Mucosa of descending colon (tissue), 3 donors: ENCODE results near the gene CDC45. TPM values are rescaled to one million over a fixed set of nuclear protein-coding genes. Genes with fewer than 3 reads are reported as not detected.

Experiments used
- ATAC-seq: fragments of 200-7000 bp; cut with Tn5 transposase; one replicate; pipeline ENCODE4 v1.9.1; 2020; ENCODE audit warnings: mild to moderate bottlenecking, moderate library complexity
- DNase-seq, 3 donors: peaks; one replicate each; pipeline ENCODE4 v3.0.0-alpha.2; 2020
- H3K36me3 ChIP-seq: fragments of 200-600 bp; one replicate; pipeline ENCODE4 v1.8.0; 2021; ENCODE audit warnings: low read depth, mild to moderate bottlenecking
- H3K4me1 ChIP-seq: fragments of 200-600 bp; one replicate; pipeline ENCODE4 v1.8.0; 2021; ENCODE audit warnings: low read depth, mild to moderate bottlenecking
- H3K4me3 ChIP-seq: fragments of 200-600 bp; one replicate; pipeline ENCODE4 v1.8.0; 2021; ENCODE audit warnings: mild to moderate bottlenecking
- H3K9me3 ChIP-seq: fragments of 200-600 bp; one replicate; pipeline ENCODE4 v1.8.0; 2021; ENCODE audit warnings: mild to moderate bottlenecking
- intact Hi-C, 2 donors: fragments of 100-400 bp; cut with DNase I in 1 of 2; cut with micrococcal nuclease in 1 of 2; formaldehyde crosslinking; loops; one replicate each; pipeline versions ENCODE4 v1.11.0 to v1.11.1; 2022; cut with DNase I, micrococcal nuclease
- total RNA-seq, 3 donors: library from RNA; stranded (reverse); fragmentation: NEBNext Ultra II Directional in 2 of 3; extraction: Animal tissue kit (Norgen Biotek cat#: 25700) in 2 of 3; gene quantifications; one replicate each; pipeline versions ENCODE4 v1.2.1 to v1.2.4, GENCODE V29; 2021 to 2023
- TF ChIP-seq, protein P1 (sequence below): fragments of 200-600 bp; IDR thresholded peaks from one replicate; pipeline ENCODE4 v1.8.0; 2022; ENCODE audit warnings: antibody characterized with exemption, mild to moderate bottlenecking
- donor health status: DM: no; HTN: no; CAD: no; lungs with moderate emphysema.
- donor health status: DM: no; HTN: no; CAD: no.
- donor health status: DM: no; HTN: yes; CAD: no.

The CDC45 gene
- total RNA-seq, 3 donors from 2014 or later, result 2.2 to 13.9 (median 2.8) TPM

DNA sequence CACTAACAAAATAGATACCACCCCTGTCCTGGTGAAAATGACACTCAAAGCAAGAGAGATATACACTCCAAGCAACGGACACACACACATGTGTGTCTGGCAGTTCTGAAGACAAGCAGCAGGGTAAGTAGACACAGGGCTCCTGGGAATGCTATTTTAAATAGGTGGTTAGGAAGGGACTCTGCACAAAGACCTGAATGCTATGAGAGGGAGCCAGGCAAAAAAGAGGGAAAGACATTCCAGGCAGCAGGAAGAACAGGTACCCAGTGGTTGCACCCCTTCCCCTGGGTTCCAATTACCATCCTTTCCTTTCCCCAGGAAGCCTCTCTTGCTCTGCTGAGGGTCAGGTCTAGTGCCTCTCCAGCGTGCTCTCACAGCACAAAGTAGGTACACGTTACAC lies 3.7 kb upstream of the CDC45 start:
- H3K4me3 ChIP-seq, result no peak overlapping the region
- H3K9me3 ChIP-seq, result no peaks in the 10 kb centered on the region
- no peak for ATAC-seq
- peaks cover 13% of the 10 kb centered on the region for H3K4me1 ChIP-seq
- no peak for DNase-seq
- H3K36me3 ChIP-seq, result peaks cover 12% of the 10 kb centered on the region
- TF ChIP-seq, protein P1, sequence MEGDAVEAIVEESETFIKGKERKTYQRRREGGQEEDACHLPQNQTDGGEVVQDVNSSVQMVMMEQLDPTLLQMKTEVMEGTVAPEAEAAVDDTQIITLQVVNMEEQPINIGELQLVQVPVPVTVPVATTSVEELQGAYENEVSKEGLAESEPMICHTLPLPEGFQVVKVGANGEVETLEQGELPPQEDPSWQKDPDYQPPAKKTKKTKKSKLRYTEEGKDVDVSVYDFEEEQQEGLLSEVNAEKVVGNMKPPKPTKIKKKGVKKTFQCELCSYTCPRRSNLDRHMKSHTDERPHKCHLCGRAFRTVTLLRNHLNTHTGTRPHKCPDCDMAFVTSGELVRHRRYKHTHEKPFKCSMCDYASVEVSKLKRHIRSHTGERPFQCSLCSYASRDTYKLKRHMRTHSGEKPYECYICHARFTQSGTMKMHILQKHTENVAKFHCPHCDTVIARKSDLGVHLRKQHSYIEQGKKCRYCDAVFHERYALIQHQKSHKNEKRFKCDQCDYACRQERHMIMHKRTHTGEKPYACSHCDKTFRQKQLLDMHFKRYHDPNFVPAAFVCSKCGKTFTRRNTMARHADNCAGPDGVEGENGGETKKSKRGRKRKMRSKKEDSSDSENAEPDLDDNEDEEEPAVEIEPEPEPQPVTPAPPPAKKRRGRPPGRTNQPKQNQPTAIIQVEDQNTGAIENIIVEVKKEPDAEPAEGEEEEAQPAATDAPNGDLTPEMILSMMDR, result no peak
- intact Hi-C loops, result no loop called here

DNA sequence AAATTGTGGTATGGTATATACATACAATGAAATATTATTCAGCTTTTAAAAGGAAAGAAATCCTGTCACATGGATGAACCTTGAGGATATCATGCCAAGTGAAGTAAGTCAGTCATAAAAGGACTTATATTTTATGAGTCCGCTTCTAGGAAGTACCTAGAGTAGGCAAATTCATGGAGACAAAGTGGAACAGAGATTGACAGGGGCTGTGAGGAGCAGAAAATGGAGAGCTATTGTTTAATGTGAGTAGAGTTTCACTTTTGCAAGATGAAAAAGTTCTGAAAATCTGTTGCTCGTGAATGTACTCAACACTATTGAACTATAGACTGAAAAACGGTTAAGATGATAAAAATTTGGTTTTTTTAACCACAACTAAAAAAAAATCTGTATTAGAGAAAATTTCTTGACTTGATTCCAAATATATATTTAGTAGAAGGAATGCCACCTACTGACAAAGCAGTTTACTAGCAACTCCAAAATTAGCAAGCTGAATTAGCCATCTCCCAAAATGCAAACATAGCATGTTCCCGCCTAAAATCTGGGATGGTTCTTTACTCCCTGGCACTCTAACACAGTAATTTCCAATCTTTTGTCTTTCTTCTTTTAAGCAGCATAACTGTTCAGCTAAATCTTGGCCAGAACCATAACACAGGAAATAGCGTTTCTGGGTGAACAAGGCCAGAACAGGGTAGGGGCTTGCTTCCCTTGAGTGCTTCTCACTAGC lies 2.2 kb upstream of the CDC45 start:
- intact Hi-C loops, result no loop called here
- Histone ChIP-seq H3K36me3 (peaks cover under 1% of the 10 kb centered on the region), H3K9me3 (no peaks in the 10 kb centered on the region), H3K4me3 (no peak overlapping the region), H3K4me1 (peaks cover 13% of the 10 kb centered on the region)
- TF ChIP-seq, protein P1, result no peak
- ATAC-seq (no peak), DNase-seq (no peak)

DNA sequence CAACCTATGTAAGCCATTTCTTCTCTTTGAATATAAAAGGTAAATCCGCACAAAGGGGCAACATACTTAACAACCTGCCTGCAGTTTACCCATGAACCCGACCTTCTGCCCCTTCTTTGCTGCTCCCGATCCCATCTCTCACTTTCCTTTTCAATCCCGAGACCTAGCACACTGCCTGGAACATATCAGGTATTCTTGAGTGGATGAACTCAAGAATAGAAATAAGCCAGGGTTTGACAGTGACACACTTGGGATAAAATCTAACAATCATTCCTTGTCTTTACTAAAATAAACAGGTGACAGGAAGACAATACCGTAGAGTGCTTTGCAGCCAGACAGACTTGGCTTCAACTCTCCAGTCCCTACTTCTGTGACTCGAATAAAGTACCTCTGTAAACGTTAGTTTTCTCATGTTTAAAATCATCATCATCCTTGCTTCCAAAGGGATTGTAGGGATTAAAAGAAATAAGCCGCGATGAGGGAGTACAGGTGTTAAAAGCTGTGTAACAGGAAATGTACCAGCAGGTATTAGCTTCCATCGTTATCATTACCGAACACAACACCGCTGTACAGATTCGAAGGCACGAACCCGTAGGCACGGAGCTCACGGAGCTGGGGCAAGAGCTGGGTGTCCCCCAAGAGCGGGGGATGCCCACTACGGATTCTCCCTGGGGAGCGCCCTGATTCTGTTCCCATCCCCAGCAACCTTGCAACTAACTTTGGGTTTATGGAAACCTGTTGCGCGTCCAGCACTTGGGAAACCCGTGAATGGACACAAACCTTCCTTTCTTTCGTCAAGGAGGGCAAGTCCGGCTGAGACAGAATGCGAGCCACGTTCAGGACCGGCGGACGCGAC lies 1.4 kb upstream of the CDC45 start:
- peaks cover 13% of the 10 kb centered on the region for H3K4me1 ChIP-seq
- ATAC-seq (peak; percentile 4), DNase-seq (no peak)
- intact Hi-C loops, result no loop called here
- H3K36me3 ChIP-seq, result no peaks in the 10 kb centered on the region
- H3K4me3 ChIP-seq, result peak overlapping the region; percentile 44
- no peaks in the 10 kb centered on the region for H3K9me3 ChIP-seq
- TF ChIP-seq, protein P1, result no peak

DNA sequence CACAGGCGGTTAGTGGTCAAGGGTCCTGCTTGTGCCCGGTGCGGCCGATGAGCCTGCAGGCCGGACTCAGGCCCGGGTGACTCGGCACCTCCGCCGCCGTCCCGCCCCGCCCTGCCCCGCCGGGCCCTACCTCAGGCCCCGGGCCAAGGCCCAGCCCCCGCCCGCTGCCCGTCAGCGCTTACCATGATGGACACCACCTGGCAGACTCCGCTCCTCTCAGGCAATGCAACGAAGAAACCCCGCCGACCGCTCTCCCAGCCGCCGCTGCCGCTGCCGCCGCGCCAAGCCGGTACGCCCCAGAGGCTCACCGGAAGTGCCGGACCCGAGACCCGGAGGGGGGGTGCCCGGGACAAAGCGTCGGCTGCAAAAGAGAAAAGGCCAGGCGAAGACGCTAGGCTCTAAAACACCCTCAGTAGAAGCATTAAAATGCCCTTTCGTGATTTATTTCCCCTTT lies 792 bp upstream of the CDC45 start, which contains the start of gene UFD1:
Gene UFD1, minus strand, starts transcription at position 293 of the 454 bp plus-strand sequence. Its CDS starts 108 bp downstream, at position 185.
- peaks cover 13% of the 10 kb centered on the region for H3K4me1 ChIP-seq
- ATAC-seq (peak; percentile 82), DNase-seq (peak; percentile 83 to 90 (median 89))
- intact Hi-C loops, result no loop called here
- TF ChIP-seq, protein P1, result no peak
- H3K9me3 ChIP-seq, result no peaks in the 10 kb centered on the region
- no peaks in the 10 kb centered on the region for H3K36me3 ChIP-seq
- peak within 1 kb of the TSS; percentile 44 for H3K4me3 ChIP-seq

DNA sequence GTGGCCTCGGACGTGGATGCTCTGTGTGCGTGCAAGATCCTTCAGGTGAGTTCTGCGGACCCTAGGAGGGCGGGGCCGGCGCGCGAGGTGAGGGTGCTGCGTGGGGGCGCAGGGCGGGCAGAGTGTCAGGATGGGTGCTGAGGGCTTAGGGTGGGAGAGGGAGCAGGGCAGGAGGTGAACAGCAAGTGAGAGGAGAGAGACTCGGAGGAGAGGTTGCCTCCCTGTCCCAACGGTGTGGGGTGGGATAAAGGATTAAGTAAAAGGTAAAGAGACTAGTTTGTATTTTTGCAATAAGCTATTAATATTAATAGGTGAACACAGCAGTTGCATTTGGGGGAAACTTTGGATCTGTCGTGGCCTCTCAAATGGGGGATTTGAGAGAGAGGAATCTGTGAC lies 451 bp downstream of the CDC45 start:
- H3K4me3 ChIP-seq, result peak overlapping the region; percentile 44
- DNase-seq (no peak), ATAC-seq (no peak)
- H3K36me3 ChIP-seq, result no peaks in the 10 kb centered on the region
- H3K9me3 ChIP-seq, result no peaks in the 10 kb centered on the region
- intact Hi-C loops, result no loop called here
- H3K4me1 ChIP-seq, result peaks cover 13% of the 10 kb centered on the region
- TF ChIP-seq, protein P1, result no peak
